Measurements from ENCODE around the gene ROR2. TPM values are rescaled to one million over a fixed set of nuclear protein-coding genes. Genes with fewer than 3 reads are reported as not detected.

Gene ROR2
- total RNA-seq, 1 experiment from 2014 or later: 5.9 TPM

DNA sequence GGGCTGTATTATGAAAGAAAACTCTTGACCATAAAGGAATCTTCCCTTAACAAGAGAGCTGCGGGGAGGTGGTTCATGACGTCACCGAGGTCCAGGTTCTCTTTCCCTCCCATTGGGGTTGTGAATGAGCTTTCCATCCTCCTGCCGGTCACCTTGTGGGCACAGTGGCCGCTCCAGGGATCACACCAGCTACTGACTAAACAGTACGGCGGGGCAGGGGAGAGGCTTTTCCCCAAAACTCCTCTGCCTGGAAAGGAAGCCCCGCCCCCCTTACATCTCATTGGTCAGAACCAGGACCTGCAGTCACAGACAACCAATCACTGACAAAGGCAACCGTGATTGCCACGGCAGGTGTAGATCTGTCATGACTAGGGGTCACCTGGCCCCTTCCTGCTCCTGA lies 35.6 kb downstream of the ROR2 start:
- BruUV-seq (replicated peaks): no TSS peak
- ATAC-seq (no peak), DNase-seq (ENCODE audit: low read depth, low spot score) (no peak)
- Histone ChIP-seq H3K36me3 (ENCODE audit: control insufficient read depth, insufficient read depth, low read length) (no peaks in the 10 kb centered on the region), H3K27ac (ENCODE audit: low read length) (no peak overlapping the region), H3K9me3 (ENCODE audit: control insufficient read depth, insufficient read depth, low read depth, low read length) (no peaks in the 10 kb centered on the region), H3K4me1 (ENCODE audit: control insufficient read depth, insufficient read depth, low read length) (no peaks in the 10 kb centered on the region), H3K27me3 (ENCODE audit: control insufficient read depth, insufficient read depth, low read length) (no peaks in the 10 kb centered on the region), H3K4me3 (ENCODE audit: low read depth in 2 of 2, low read length in 2 of 2) (no peak overlapping the region)
- in situ Hi-C loops (cut with HindIII; ENCODE audit: low pct_unique_long_range_greater_than_20kb, low sequenced_read_pairs): no loop called here
- TF ChIP-seq POLR2AphosphoS5 (IDR thresholded peaks at IDR 0.05; ENCODE audit: low read depth, low read length): no peak
- TF ChIP-seq TCF7L2 (IDR thresholded peaks at IDR 0.05; ENCODE audit: low read depth, low read length): no peak
- TF ChIP-seq, protein P1, sequence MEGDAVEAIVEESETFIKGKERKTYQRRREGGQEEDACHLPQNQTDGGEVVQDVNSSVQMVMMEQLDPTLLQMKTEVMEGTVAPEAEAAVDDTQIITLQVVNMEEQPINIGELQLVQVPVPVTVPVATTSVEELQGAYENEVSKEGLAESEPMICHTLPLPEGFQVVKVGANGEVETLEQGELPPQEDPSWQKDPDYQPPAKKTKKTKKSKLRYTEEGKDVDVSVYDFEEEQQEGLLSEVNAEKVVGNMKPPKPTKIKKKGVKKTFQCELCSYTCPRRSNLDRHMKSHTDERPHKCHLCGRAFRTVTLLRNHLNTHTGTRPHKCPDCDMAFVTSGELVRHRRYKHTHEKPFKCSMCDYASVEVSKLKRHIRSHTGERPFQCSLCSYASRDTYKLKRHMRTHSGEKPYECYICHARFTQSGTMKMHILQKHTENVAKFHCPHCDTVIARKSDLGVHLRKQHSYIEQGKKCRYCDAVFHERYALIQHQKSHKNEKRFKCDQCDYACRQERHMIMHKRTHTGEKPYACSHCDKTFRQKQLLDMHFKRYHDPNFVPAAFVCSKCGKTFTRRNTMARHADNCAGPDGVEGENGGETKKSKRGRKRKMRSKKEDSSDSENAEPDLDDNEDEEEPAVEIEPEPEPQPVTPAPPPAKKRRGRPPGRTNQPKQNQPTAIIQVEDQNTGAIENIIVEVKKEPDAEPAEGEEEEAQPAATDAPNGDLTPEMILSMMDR (IDR thresholded peaks at IDR 0.05): no peak
- TF ChIP-seq, protein P2, sequence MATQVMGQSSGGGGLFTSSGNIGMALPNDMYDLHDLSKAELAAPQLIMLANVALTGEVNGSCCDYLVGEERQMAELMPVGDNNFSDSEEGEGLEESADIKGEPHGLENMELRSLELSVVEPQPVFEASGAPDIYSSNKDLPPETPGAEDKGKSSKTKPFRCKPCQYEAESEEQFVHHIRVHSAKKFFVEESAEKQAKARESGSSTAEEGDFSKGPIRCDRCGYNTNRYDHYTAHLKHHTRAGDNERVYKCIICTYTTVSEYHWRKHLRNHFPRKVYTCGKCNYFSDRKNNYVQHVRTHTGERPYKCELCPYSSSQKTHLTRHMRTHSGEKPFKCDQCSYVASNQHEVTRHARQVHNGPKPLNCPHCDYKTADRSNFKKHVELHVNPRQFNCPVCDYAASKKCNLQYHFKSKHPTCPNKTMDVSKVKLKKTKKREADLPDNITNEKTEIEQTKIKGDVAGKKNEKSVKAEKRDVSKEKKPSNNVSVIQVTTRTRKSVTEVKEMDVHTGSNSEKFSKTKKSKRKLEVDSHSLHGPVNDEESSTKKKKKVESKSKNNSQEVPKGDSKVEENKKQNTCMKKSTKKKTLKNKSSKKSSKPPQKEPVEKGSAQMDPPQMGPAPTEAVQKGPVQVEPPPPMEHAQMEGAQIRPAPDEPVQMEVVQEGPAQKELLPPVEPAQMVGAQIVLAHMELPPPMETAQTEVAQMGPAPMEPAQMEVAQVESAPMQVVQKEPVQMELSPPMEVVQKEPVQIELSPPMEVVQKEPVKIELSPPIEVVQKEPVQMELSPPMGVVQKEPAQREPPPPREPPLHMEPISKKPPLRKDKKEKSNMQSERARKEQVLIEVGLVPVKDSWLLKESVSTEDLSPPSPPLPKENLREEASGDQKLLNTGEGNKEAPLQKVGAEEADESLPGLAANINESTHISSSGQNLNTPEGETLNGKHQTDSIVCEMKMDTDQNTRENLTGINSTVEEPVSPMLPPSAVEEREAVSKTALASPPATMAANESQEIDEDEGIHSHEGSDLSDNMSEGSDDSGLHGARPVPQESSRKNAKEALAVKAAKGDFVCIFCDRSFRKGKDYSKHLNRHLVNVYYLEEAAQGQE (IDR thresholded peaks at IDR 0.05; ENCODE audit: insufficient read depth in 1 of 2, low read depth in 2 of 2, low read length in 1 of 2): no peak
- no peak for TF ChIP-seq SIN3A (IDR thresholded peaks at IDR 0.05; ENCODE audit: borderline replicate concordance, insufficient read depth, low read depth, low read length)
- intact Hi-C loops (cut with micrococcal nuclease; ENCODE audit: unreplicated experiment): no loop called here
- POLR2A ChIA-PET: no interaction called here
- CTCF ChIA-PET: no interaction called here

DNA sequence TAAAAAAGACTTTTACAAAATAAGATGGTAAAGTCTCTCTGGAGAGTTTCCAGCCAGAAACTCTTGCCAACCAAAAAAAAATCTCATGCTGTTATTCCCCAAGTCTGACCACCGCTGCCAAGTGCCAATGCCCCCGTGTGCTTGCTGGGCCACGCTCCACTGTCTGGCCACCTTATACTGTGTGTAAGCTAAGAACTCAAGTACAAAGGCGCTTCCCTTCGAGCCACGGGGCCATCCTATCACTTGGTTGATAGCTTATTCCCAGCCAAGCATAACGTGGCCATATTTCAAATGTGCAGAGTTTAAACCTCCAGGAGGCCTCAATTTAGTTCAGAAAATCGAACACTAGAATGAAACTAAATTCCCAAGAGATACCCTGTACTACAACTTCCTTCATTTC lies 36.0 kb downstream of the ROR2 start:
- POLR2A ChIA-PET: no interaction called here

More for the DNA sequence above, 36.0 kb downstream of the ROR2 start:
- intact Hi-C loops (cut with micrococcal nuclease; ENCODE audit: unreplicated experiment) (no loop called here), in situ Hi-C loops (cut with HindIII; ENCODE audit: low pct_unique_long_range_greater_than_20kb, low sequenced_read_pairs) (no loop called here)
- ATAC-seq: no peak
- TF ChIP-seq, protein P2 (IDR thresholded peaks at IDR 0.05; ENCODE audit: insufficient read depth in 1 of 2, low read depth in 2 of 2, low read length in 1 of 2): no peak
- no peak for TF ChIP-seq POLR2AphosphoS5 (IDR thresholded peaks at IDR 0.05; ENCODE audit: low read depth, low read length)
- TF ChIP-seq SIN3A (IDR thresholded peaks at IDR 0.05; ENCODE audit: borderline replicate concordance, insufficient read depth, low read depth, low read length): no peak
- TF ChIP-seq, protein P1 (IDR thresholded peaks at IDR 0.05): no peak
- TF ChIP-seq TCF7L2 (IDR thresholded peaks at IDR 0.05; ENCODE audit: low read depth, low read length): no peak
- no peaks in the 10 kb centered on the region for H3K27me3 ChIP-seq (ENCODE audit: control insufficient read depth, insufficient read depth, low read length)
- H3K4me3 ChIP-seq (ENCODE audit: low read depth in 2 of 2, low read length in 2 of 2): no peak overlapping the region
- no peaks in the 10 kb centered on the region for H3K36me3 ChIP-seq (ENCODE audit: control insufficient read depth, insufficient read depth, low read length)
- no TSS peak for BruUV-seq (replicated peaks)
- CTCF ChIA-PET: no interaction called here
- no peaks in the 10 kb centered on the region for H3K9me3 ChIP-seq (ENCODE audit: control insufficient read depth, insufficient read depth, low read depth, low read length)
- no peaks in the 10 kb centered on the region for H3K4me1 ChIP-seq (ENCODE audit: control insufficient read depth, insufficient read depth, low read length)
- no peak overlapping the region for H3K27ac ChIP-seq (ENCODE audit: low read length)
- DNase-seq (ENCODE audit: low read depth, low spot score): no peak

All from Panc1 (cell line).